HG03045 (cell line): ENCODE data around the gene CTCF.

ENCODE experiments used
- ATAC-seq: cut with Tn5 transposase; IDR thresholded peaks from one replicate; pipeline ENCODE4 v1.9.1; 2021; ENCODE audit warnings: mild to moderate bottlenecking, moderate library complexity; ENCODE audit not compliant: unreplicated experiment

The CTCF gene

GRCh38 chr16:67547423-67548264, 14.7 kb upstream of the CTCF start:
- ATAC-seq = no peak

GRCh38 chr16:67548265-67549126, 13.8 kb upstream of the CTCF start:
- ATAC-seq = no peak

GRCh38 chr16:67549240-67549639, 13.1 kb upstream of the CTCF start:
- no peak for ATAC-seq

GRCh38 chr16:67549936-67550335, 12.4 kb upstream of the CTCF start:
- ATAC-seq = no peak

GRCh38 chr16:67551091-67551490, 11.2 kb upstream of the CTCF start:
- no peak for ATAC-seq

- ATAC-seq = no peak
Observed at GRCh38 chr16:67551972-67552371, 10.4 kb upstream of the CTCF start.

GRCh38 chr16:67552476-67552875, 9.8 kb upstream of the CTCF start:
- ATAC-seq = no peak

GRCh38 chr16:67555795-67556212, 6.5 kb upstream of the CTCF start:
- ATAC-seq = no peak

- no peak for ATAC-seq
Observed at GRCh38 chr16:67558859-67559258, 3.5 kb upstream of the CTCF start.

- no peak for ATAC-seq
Observed at GRCh38 chr16:67560827-67561342, 1.4 kb upstream of the CTCF start.

- ATAC-seq = no peak
Observed at GRCh38 chr16:67561501-67561823, 864 bp upstream of the CTCF start.

GRCh38 chr16:67561824-67562525, 351 bp upstream of the CTCF start:
- ATAC-seq = peak; percentile 79

- peak; percentile 13 for ATAC-seq
Observed at GRCh38 chr16:67562918-67563707, 787 bp downstream of the CTCF start.

- no peak for ATAC-seq
Observed at GRCh38 chr16:67563708-67564468, 1.6 kb downstream of the CTCF start.

GRCh38 chr16:67565470-67566100, 3.3 kb downstream of the CTCF start:
- no peak for ATAC-seq

GRCh38 chr16:67571464-67571863, 9.1 kb downstream of the CTCF start:
- ATAC-seq = no peak

GRCh38 chr16:67571981-67572431, 9.7 kb downstream of the CTCF start:
- no peak for ATAC-seq

GRCh38 chr16:67579686-67580085, 17.4 kb downstream of the CTCF start:
- no peak for ATAC-seq

- no peak for ATAC-seq
Observed at GRCh38 chr16:67580202-67580601, 17.9 kb downstream of the CTCF start.
